ENCODE results near the gene GRIN2A. TPM values are rescaled to one million over a fixed set of nuclear protein-coding genes. Genes with fewer than 3 reads are reported as not detected.

Gene GRIN2A
- total and polyA plus RNA-seq, 5 donors from 2014 or later, result not detected

DNA sequence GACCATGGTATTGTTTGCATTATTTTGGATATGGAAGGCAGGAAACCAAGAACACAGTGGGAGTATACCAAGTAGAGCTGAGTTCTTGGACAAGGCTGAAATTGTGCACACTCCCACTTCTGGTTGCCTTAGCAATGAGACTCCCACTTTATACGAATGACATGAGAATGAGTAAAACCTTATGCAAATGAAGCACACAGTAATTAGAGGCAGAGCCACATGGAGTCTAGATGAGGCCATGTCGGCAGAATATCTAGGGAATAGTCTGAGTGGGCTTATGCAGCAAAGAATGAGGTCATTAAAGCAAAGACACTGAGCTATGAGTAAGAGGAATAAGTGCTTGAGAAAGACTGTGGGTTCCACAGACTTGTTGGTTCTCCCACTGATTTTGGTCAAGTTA is 178.7 kb downstream of the GRIN2A start:
- peaks cover 0 to 16% (median 8%) of the 10 kb centered on the region in 7 donors for H3K9me3 Mint-ChIP-seq
- Histone ChIP-seq H3K36me3 (ENCODE audit: control insufficient read depth, insufficient read depth, low read length) (no peaks in the 10 kb centered on the region), H3K9me3 (ENCODE audit: control insufficient read depth in 2 of 2, low read length in 2 of 2) (no peaks in the 10 kb centered on the region), H3K4me3 (ENCODE audit: low read depth, low read length) (no peak overlapping the region), H3K27ac (ENCODE audit: insufficient read depth, low read length, poor library complexity, severe bottlenecking) (no peak overlapping the region), H3K4me1 (ENCODE audit: control insufficient read depth, insufficient read depth, low read length, poor library complexity, severe bottlenecking) (no peaks in the 10 kb centered on the region), H3K27me3 (ENCODE audit: control insufficient read depth, insufficient read depth, low read length) (no peaks in the 10 kb centered on the region)
- no peaks in the 10 kb centered on the region for H3K36me3 Mint-ChIP-seq
- H3K4me3 Mint-ChIP-seq, result no peak overlapping the region
- H3K4me1 Mint-ChIP-seq, result no peaks in the 10 kb centered on the region
- no peak overlapping the region for H3K27ac Mint-ChIP-seq
- no peaks in the 10 kb centered on the region for H3K27me3 Mint-ChIP-seq
- DNase-seq, result no peak
- no peak for ATAC-seq (ENCODE audit: low read depth in 2 of 2)

DNA sequence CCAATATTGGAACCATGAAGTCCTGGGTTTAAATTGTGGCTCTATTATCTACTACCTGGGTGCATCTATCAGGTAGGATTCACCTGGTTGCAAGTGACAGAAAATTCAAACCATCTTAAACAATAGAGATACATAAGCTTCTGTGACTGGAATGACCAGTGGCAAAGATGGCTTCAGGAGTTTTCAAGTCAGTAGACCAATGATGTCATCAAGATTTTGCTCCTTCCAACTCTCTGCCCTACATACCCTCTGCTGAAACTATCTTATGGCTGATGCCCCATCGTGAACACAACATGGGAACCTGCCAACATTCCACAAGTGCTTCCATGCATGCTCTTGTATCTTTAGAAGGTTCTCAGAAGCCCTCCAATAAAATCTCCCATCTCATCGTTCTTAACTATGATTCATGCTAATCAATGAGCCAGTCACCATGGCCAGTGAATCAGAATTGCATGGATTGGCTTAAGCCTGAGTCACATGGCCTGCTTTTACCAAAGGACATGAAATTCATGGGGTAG is 180.9 kb downstream of the GRIN2A start:
- H3K4me1 ChIP-seq (ENCODE audit: control insufficient read depth, insufficient read depth, low read length, poor library complexity, severe bottlenecking), result no peaks in the 10 kb centered on the region
- H3K36me3 Mint-ChIP-seq, result no peaks in the 10 kb centered on the region
- H3K4me3 ChIP-seq (ENCODE audit: low read depth, low read length), result no peak overlapping the region
- H3K27ac ChIP-seq (ENCODE audit: insufficient read depth, low read length, poor library complexity, severe bottlenecking), result no peak overlapping the region
- H3K27me3 ChIP-seq (ENCODE audit: control insufficient read depth, insufficient read depth, low read length), result no peaks in the 10 kb centered on the region
- DNase-seq (no peak), ATAC-seq (ENCODE audit: low read depth in 2 of 2) (no peak)
- no peak overlapping the region for H3K27ac Mint-ChIP-seq
- H3K9me3 ChIP-seq (ENCODE audit: control insufficient read depth in 2 of 2, low read length in 2 of 2), result no peaks in the 10 kb centered on the region
- H3K27me3 Mint-ChIP-seq, result no peaks in the 10 kb centered on the region
- peaks cover 0 to 17% (median 7%) of the 10 kb centered on the region in 7 donors for H3K9me3 Mint-ChIP-seq
- H3K4me1 Mint-ChIP-seq, result no peaks in the 10 kb centered on the region
- no peaks in the 10 kb centered on the region for H3K36me3 ChIP-seq (ENCODE audit: control insufficient read depth, insufficient read depth, low read length)
- no peak overlapping the region for H3K4me3 Mint-ChIP-seq

DNA sequence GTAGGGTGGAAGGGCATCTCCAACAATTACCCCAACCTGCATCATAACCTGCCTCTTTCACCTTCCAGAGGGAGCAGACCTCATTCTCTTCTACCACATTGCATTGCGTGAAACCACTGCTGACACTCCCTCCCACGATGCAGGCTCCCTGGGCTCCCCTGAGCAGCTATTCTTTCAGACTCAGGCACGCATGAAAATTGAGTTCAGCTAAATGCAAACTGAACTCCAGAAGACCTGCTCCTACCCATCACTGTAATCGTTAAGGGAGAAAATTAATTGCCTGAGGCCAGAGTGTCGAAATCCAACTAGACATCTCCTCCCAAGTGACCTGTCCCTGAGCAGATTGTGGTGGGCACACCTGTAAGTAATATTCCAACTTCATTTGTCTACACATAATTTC is 186.0 kb downstream of the GRIN2A start:
- H3K4me1 Mint-ChIP-seq, result no peaks in the 10 kb centered on the region
- Histone ChIP-seq H3K27me3 (ENCODE audit: control insufficient read depth, insufficient read depth, low read length) (no peaks in the 10 kb centered on the region), H3K4me3 (ENCODE audit: low read depth, low read length) (no peak overlapping the region), H3K27ac (ENCODE audit: insufficient read depth, low read length, poor library complexity, severe bottlenecking) (no peak overlapping the region), H3K4me1 (ENCODE audit: control insufficient read depth, insufficient read depth, low read length, poor library complexity, severe bottlenecking) (no peaks in the 10 kb centered on the region), H3K9me3 (ENCODE audit: control insufficient read depth in 2 of 2, low read length in 2 of 2) (no peaks in the 10 kb centered on the region), H3K36me3 (ENCODE audit: control insufficient read depth, insufficient read depth, low read length) (no peaks in the 10 kb centered on the region)
- no peak overlapping the region for H3K4me3 Mint-ChIP-seq
- H3K27ac Mint-ChIP-seq, result no peak overlapping the region
- DNase-seq (no peak), ATAC-seq (ENCODE audit: low read depth in 2 of 2) (no peak)
- H3K27me3 Mint-ChIP-seq, result no peaks in the 10 kb centered on the region
- H3K36me3 Mint-ChIP-seq, result no peaks in the 10 kb centered on the region
- H3K9me3 Mint-ChIP-seq, result peaks cover 1 to 15% (median 7%) of the 10 kb centered on the region in 7 donors

DNA sequence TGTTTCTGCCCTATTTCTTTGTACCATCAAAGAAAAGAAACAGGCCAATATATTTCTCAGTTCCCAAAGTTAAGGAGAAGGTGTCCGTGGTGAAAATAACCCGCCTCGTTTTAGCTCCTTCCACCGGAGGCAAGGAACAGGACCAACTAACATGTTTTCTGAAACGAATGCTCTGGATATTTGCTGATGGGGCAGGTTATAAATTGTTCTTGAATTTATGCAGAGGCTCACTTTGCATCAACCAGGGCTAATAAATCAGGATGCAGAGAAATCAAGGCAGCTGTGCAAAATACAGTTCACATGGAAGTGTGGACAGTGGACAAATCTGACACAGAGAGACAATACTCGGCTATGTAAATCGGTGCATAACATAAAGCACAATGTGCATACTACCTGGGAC is 189.8 kb downstream of the GRIN2A start:
- H3K27me3 Mint-ChIP-seq, result no peaks in the 10 kb centered on the region
- Histone ChIP-seq H3K4me3 (ENCODE audit: low read depth, low read length) (no peak overlapping the region), H3K36me3 (ENCODE audit: control insufficient read depth, insufficient read depth, low read length) (no peaks in the 10 kb centered on the region), H3K9me3 (ENCODE audit: control insufficient read depth in 2 of 2, low read length in 2 of 2) (no peaks in the 10 kb centered on the region), H3K27me3 (ENCODE audit: control insufficient read depth, insufficient read depth, low read length) (no peaks in the 10 kb centered on the region), H3K27ac (ENCODE audit: insufficient read depth, low read length, poor library complexity, severe bottlenecking) (no peak overlapping the region), H3K4me1 (ENCODE audit: control insufficient read depth, insufficient read depth, low read length, poor library complexity, severe bottlenecking) (no peaks in the 10 kb centered on the region)
- H3K4me3 Mint-ChIP-seq, result no peak overlapping the region
- DNase-seq (no peak), ATAC-seq (ENCODE audit: low read depth in 2 of 2) (no peak)
- H3K9me3 Mint-ChIP-seq, result peaks cover 0 to 12% (median 3%) of the 10 kb centered on the region in 7 donors
- H3K36me3 Mint-ChIP-seq, result no peaks in the 10 kb centered on the region
- H3K27ac Mint-ChIP-seq, result no peak overlapping the region
- H3K4me1 Mint-ChIP-seq, result no peaks in the 10 kb centered on the region

DNA sequence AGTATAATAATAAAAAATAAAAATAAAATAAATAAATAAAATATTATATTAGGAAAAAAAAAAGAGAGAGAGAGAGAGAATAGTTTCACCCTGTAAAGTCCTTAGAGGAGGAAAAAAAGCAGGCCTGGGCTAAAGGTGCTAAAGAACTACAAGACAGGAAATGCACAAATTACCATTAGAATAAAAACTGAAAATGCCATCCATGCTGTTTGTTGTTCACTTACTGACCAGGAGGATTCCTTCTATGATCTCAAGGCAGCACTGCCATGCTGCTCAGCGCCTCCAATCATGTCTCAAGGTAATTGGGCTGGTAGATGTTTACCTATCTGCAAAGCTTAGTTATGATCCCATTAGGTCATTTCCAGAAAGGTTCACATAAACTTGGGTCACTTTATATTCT is 201.2 kb downstream of the GRIN2A start:
- H3K9me3 ChIP-seq (ENCODE audit: control insufficient read depth in 2 of 2, low read length in 2 of 2), result no peaks in the 10 kb centered on the region
- no peaks in the 10 kb centered on the region for H3K4me1 Mint-ChIP-seq
- H3K4me3 ChIP-seq (ENCODE audit: low read depth, low read length), result no peak overlapping the region
- H3K27ac Mint-ChIP-seq, result no peak overlapping the region
- H3K9me3 Mint-ChIP-seq, result peaks cover 0 to 9% (median 0%) of the 10 kb centered on the region in 7 donors
- no peak overlapping the region for H3K27ac ChIP-seq (ENCODE audit: insufficient read depth, low read length, poor library complexity, severe bottlenecking)
- DNase-seq (no peak), ATAC-seq (ENCODE audit: low read depth in 2 of 2) (no peak)
- no peaks in the 10 kb centered on the region for H3K36me3 ChIP-seq (ENCODE audit: control insufficient read depth, insufficient read depth, low read length)
- H3K27me3 ChIP-seq (ENCODE audit: control insufficient read depth, insufficient read depth, low read length), result no peaks in the 10 kb centered on the region
- no peaks in the 10 kb centered on the region for H3K27me3 Mint-ChIP-seq
- no peak overlapping the region for H3K4me3 Mint-ChIP-seq
- no peaks in the 10 kb centered on the region for H3K36me3 Mint-ChIP-seq
- H3K4me1 ChIP-seq (ENCODE audit: control insufficient read depth, insufficient read depth, low read length, poor library complexity, severe bottlenecking), result no peaks in the 10 kb centered on the region

DNA sequence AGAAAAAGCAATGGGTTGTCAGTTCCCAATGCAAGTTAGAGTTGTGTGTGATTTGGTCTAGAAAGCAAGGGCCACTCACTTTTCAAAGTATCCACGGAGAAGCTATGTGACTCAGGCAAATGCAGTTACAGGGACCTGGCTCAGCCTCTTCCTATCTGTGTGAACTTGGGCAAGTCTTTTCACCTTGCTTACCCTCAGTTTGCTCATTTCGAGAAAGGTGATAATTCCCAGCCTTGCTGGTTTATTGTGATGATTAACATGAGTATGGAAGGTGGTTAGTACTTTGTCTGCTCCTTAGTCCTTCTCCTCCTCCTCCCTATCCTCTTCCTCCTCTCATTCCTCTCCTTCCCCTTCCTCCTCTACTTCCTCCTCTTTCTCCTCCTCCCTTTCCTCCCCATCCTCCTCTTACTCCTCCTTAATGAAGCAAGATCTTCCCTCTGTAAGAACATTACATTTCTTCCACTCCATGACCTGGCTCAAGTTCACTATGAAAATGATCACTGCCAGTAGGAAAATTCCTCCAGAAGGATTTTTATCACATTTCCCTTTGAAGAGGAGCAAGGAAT is 204.0 kb downstream of the GRIN2A start:
- Mint-ChIP-seq H3K36me3 (no peaks in the 10 kb centered on the region), H3K4me1 (peaks cover 0 to 2% (median 0%) of the 10 kb centered on the region in 4 donors), H3K9me3 (peaks cover 0 to 2% (median 0%) of the 10 kb centered on the region in 7 donors), H3K27me3 (peaks cover 4% of the 10 kb centered on the region), H3K4me3 (no peak overlapping the region), H3K27ac (no peak overlapping the region)
- DNase-seq (no peak), ATAC-seq (ENCODE audit: low read depth in 2 of 2) (no peak)
- Histone ChIP-seq H3K4me3 (ENCODE audit: low read depth, low read length) (no peak overlapping the region), H3K4me1 (ENCODE audit: control insufficient read depth, insufficient read depth, low read length, poor library complexity, severe bottlenecking) (no peaks in the 10 kb centered on the region), H3K36me3 (ENCODE audit: control insufficient read depth, insufficient read depth, low read length) (no peaks in the 10 kb centered on the region), H3K27ac (ENCODE audit: insufficient read depth, low read length, poor library complexity, severe bottlenecking) (no peak overlapping the region), H3K27me3 (ENCODE audit: control insufficient read depth, insufficient read depth, low read length) (no peaks in the 10 kb centered on the region), H3K9me3 (ENCODE audit: control insufficient read depth in 2 of 2, low read length in 2 of 2) (no peaks in the 10 kb centered on the region)

DNA sequence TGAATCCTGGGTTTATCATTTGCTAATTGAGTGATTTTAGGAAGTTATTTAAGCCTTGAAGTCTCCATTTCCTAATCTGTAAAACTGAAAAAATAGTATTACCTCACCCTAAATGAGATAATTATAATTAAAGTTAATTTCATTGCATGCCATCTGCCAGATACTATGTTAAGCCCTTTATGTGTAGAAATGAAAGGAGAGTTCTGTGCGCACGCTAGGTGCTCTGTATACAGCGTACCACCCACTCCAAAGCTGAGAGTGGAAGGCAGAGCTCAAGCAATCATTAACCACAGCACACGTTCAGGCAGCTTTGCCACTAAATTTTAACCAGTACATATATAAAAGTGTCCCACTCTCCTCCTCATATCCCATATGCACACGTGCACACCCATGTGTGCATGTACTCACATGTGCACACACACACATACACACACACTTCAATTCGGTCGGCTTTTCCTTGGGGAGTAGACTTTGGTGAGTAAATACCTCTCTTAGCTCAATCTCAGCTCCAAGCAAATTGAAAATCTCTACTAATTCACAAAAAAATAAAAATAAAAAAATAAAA is 204.8 kb downstream of the GRIN2A start:
- no peaks in the 10 kb centered on the region for H3K9me3 ChIP-seq (ENCODE audit: control insufficient read depth in 2 of 2, low read length in 2 of 2)
- no peak overlapping the region for H3K27ac ChIP-seq (ENCODE audit: insufficient read depth, low read length, poor library complexity, severe bottlenecking)
- peaks cover 0 to 2% (median 0%) of the 10 kb centered on the region in 4 donors for H3K4me1 Mint-ChIP-seq
- H3K27me3 Mint-ChIP-seq, result peaks cover 4% of the 10 kb centered on the region
- no peak overlapping the region for H3K4me3 Mint-ChIP-seq
- ATAC-seq (ENCODE audit: low read depth in 2 of 2) (no peak), DNase-seq (no peak)
- H3K27ac Mint-ChIP-seq, result no peak overlapping the region
- H3K9me3 Mint-ChIP-seq, result peaks cover 0 to 2% (median 0%) of the 10 kb centered on the region in 7 donors
- H3K36me3 ChIP-seq (ENCODE audit: control insufficient read depth, insufficient read depth, low read length), result no peaks in the 10 kb centered on the region
- H3K36me3 Mint-ChIP-seq, result no peaks in the 10 kb centered on the region
- no peaks in the 10 kb centered on the region for H3K4me1 ChIP-seq (ENCODE audit: control insufficient read depth, insufficient read depth, low read length, poor library complexity, severe bottlenecking)
- H3K4me3 ChIP-seq (ENCODE audit: low read depth, low read length), result no peak overlapping the region
- H3K27me3 ChIP-seq (ENCODE audit: control insufficient read depth, insufficient read depth, low read length), result no peaks in the 10 kb centered on the region

DNA sequence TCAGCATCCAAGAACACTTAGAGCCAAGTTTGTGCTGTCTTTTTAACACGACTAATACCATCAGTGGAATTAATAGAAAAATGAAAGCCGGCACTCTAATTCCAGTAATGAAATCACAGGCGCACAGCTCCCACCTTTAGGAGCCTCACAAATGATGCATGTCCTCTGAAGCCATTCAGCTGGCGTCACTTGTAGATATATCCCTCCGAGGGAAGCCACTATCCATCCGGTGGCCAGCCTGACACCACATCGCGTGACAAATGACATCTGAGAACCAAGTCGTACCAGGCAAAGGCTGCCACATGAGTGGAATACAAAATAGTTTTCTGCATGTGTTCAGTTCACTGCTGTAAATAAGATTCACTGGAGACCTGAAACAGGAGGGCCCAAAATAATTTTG is 205.6 kb downstream of the GRIN2A start:
- Histone ChIP-seq H3K4me1 (ENCODE audit: control insufficient read depth, insufficient read depth, low read length, poor library complexity, severe bottlenecking) (no peaks in the 10 kb centered on the region), H3K27me3 (ENCODE audit: control insufficient read depth, insufficient read depth, low read length) (no peaks in the 10 kb centered on the region), H3K4me3 (ENCODE audit: low read depth, low read length) (no peak overlapping the region), H3K9me3 (ENCODE audit: control insufficient read depth in 2 of 2, low read length in 2 of 2) (no peaks in the 10 kb centered on the region), H3K36me3 (ENCODE audit: control insufficient read depth, insufficient read depth, low read length) (no peaks in the 10 kb centered on the region), H3K27ac (ENCODE audit: insufficient read depth, low read length, poor library complexity, severe bottlenecking) (no peak overlapping the region)
- no peak overlapping the region for H3K27ac Mint-ChIP-seq
- peaks cover 11% of the 10 kb centered on the region for H3K27me3 Mint-ChIP-seq
- no peaks in the 10 kb centered on the region for H3K36me3 Mint-ChIP-seq
- H3K9me3 Mint-ChIP-seq, result peaks cover 0 to 2% (median 0%) of the 10 kb centered on the region in 7 donors
- H3K4me1 Mint-ChIP-seq, result peaks cover 0 to 2% (median 0%) of the 10 kb centered on the region in 4 donors
- DNase-seq, result no peak
- no peak for ATAC-seq (ENCODE audit: low read depth in 2 of 2)
- H3K4me3 Mint-ChIP-seq, result no peak overlapping the region
